Effector memory CD8-positive, alpha-beta T cell (primary cell): Measurements from ENCODE around the gene EP400.

Experiments
- ATAC-seq: fragments of 150-1000 bp; cut with Tn5 transposase; replicated peaks from 2 replicates; pipeline ENCODE4 v1.10.0; 2021; ENCODE audit warnings: mild to moderate bottlenecking, moderate library complexity
- DNase-seq, 3 experiments: peaks; one replicate each; pipeline ENCODE4 v3.0.0; 2021
- H3K27ac Mint-ChIP-seq, 2 donors: one replicate each; pipeline ENCODE4 v1.8.0; 2022; ENCODE audit warnings: mild to moderate bottlenecking in 2 of 2, mixed read lengths in 2 of 2, moderate library complexity in 2 of 2
- H3K27me3 Mint-ChIP-seq, 2 donors: one replicate each; pipeline ENCODE4 v1.8.0; 2022; ENCODE audit warnings: mixed read lengths in 2 of 2
- H3K36me3 Mint-ChIP-seq: one replicate; pipeline ENCODE4 v1.8.0; 2022; ENCODE audit warnings: mild to moderate bottlenecking, moderate library complexity, mixed read lengths; ENCODE audit not compliant: insufficient read depth
- H3K4me1 Mint-ChIP-seq, 2 donors: one replicate each; pipeline ENCODE4 v1.8.0; 2022; ENCODE audit warnings: low read depth in 2 of 2, mixed read lengths in 2 of 2
- H3K4me3 Mint-ChIP-seq, 2 donors: one replicate each; pipeline ENCODE4 v1.8.0; 2022; ENCODE audit warnings: mild to moderate bottlenecking in 2 of 2, mixed read lengths in 2 of 2, moderate library complexity in 2 of 2
- H3K9me3 Mint-ChIP-seq, 2 donors: one replicate each; pipeline ENCODE4 v1.8.0; 2022; ENCODE audit warnings: mixed read lengths in 2 of 2

The EP400 gene

DNA sequence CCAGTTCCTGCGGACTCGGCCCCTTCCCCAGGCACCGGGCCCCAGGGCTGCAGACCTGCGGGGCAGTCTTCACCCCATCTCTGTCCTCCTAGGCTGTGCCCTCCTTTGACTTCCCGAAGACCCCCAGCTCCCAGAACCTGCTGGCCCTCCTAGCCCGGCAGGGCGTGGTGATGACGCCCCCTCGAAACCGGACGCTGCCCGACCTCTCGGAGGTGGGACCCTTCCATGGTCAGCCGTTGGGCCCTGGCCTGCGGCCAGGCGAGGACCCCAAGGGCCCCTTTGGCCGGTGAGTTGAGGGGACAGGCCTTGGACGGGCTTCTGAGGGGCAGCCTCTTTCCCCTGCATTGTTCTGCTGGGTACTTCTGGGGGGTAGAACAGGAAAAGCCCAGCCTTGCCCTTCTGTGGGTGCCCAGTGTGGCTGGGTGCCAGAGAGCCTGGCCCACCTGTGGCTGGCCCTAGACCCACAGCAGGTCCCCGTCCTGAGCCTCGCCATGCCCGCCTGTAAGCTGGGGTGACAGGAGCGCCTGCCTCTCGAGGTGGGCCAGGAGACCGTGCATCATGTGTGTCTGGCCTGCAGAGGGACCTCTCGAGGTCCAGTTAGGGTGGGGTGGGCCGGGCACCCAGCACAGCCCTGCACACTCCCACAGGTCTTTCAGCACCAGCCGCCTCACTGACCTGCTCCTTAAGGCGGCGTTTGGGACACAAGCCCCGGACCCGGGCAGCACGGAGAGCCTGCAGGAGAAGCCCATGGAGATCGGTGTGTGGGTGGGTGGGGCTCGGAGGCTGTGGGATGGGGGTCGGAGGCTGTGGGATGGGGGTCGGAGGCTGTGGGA, 33.2 kb upstream of the EP400 start:
- no peak overlapping the region for H3K27ac Mint-ChIP-seq
- DNase-seq, result no peak
- H3K9me3 Mint-ChIP-seq, result no peaks in the 10 kb centered on the region
- H3K4me1 Mint-ChIP-seq, result no peaks in the 10 kb centered on the region
- no peaks in the 10 kb centered on the region for H3K27me3 Mint-ChIP-seq
- no peak overlapping the region for H3K4me3 Mint-ChIP-seq
- peaks cover 57% of the 10 kb centered on the region for H3K36me3 Mint-ChIP-seq
- ATAC-seq, result no peak

DNA sequence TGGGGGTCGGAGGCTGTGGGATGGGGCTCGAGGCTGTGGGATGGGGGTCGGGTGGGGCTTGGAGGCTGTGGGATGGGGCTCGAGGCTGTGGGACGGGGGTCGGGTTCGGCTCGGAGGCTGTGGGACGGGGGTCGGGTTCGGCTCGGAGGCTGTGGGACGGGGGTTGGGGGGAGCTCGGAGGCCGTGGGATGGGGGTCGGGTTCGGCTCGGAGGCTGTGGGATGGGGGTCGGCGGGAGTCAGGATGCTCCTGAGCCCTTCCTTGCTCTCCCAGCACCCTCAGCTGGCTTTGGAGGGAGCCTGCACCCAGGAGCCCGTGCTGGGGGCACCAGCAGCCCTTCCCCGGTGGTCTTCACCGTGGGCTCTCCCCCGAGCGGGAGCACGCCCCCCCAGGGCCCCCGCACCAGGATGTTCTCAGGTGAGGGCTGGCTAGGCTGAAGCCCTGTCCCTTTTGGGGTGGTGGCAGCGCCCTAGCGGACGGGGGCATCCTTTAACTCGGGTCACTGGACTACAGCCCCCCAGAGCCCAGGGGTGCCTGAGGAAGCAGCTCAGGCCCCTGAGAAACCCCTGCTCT, 32.5 kb upstream of the EP400 start:
- Mint-ChIP-seq H3K27ac (no peak overlapping the region), H3K4me1 (no peaks in the 10 kb centered on the region)
- DNase-seq, result no peak

DNA sequence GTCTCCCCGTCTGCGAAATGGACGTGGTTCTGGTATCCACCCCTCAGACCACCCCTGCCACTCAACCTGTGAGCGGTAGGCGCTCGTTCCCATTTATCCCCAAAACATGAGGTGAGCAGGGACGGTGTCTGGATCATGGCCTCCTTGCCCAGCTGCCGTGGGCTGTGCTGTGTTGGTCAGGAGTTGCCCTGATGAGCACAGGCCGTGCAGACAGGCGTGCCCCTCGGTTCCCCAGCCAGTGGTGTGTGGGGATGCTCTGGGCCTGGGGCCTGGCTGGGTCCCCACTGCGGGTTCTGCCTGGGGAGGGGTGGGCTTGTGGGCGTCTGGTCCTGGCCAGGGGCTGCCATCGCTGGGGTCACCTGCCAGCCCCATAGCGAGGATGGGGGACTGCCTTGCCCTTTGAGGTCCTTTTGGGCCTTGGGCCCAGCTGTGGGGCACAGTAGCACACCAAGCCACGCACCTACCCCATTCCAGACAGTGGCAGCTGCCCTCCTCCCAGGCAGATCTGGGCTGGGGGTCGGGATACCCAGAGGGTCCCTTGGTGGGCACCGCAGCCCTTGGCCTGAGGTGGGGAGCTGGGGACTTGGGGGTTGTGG, 31.9 kb upstream of the EP400 start:
- H3K27me3 Mint-ChIP-seq, result no peaks in the 10 kb centered on the region
- H3K4me3 Mint-ChIP-seq, result no peak overlapping the region
- H3K27ac Mint-ChIP-seq, result peak overlapping the region in 1 of 2 donors; percentile 60
- DNase-seq (no peak), ATAC-seq (no peak)
- H3K36me3 Mint-ChIP-seq, result peaks cover 63% of the 10 kb centered on the region
- no peaks in the 10 kb centered on the region for H3K9me3 Mint-ChIP-seq
- no peaks in the 10 kb centered on the region for H3K4me1 Mint-ChIP-seq

More for the DNA sequence above, 32.5 kb upstream of the EP400 start:
- ATAC-seq, result no peak
- Mint-ChIP-seq H3K36me3 (peaks cover 64% of the 10 kb centered on the region), H3K4me3 (no peak overlapping the region), H3K9me3 (no peaks in the 10 kb centered on the region), H3K27me3 (no peaks in the 10 kb centered on the region)

DNA sequence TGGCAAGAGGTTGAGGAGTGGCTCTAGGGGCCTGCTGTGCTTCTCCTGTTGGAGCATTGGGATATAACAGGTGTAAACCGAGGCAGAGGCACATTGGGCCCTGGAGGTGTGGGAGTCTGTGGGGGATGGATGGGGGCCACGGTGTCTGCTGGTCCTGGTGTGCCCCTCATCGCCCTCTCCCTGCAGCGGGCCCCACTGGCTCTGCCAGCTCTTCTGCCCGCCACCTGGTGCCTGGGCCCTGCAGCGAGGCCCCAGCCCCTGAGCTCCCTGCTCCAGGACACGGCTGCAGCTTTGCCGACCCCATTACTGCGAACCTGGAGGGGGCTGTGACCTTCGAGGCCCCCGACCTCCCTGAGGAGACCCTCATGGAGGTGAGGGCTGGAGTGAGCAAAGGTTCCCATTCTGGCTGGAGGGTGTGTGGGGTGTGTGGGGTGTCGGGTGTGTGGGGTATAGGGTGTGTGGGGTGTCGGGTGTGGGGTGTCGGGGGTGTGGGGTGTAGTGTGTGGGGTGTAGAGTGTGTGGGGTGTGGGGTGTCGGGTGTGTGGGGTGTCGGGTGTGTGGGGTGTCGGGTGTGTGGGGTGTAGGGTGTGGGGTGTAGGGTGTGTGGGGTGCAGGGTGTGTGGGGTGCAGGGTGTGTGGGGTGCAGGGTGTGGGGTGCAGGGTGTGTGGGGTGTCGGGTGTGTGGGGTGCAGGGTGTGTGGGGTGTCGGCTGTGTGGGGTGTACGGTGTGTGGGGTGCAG, 31.3 kb upstream of the EP400 start:
- Mint-ChIP-seq H3K36me3 (peaks cover 63% of the 10 kb centered on the region), H3K4me3 (no peak overlapping the region), H3K27ac (peak overlapping the region in 1 of 2 donors; percentile 60), H3K27me3 (no peaks in the 10 kb centered on the region), H3K4me1 (no peaks in the 10 kb centered on the region), H3K9me3 (no peaks in the 10 kb centered on the region)
- DNase-seq (no peak), ATAC-seq (peak; percentile 39)

DNA sequence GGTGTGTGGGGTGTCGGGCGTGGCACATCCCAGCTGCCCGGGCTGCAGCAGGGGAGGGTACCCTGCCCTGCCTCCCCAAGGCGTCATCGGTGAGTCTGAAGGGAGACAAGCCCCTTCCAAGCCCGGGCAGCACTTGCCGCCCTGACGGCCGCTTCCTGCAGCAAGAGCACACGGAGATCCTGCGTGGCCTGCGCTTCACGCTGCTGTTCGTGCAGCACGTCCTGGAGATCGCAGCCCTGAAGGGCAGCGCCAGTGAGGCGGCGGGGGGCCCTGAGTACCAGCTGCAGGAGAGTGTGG, 30.7 kb upstream of the EP400 start:
- Mint-ChIP-seq H3K4me3 (no peak overlapping the region), H3K27me3 (no peaks in the 10 kb centered on the region), H3K4me1 (no peaks in the 10 kb centered on the region), H3K27ac (no peak overlapping the region), H3K36me3 (peaks cover 59% of the 10 kb centered on the region), H3K9me3 (no peaks in the 10 kb centered on the region)
- no peak for ATAC-seq
- DNase-seq, result no peak

DNA sequence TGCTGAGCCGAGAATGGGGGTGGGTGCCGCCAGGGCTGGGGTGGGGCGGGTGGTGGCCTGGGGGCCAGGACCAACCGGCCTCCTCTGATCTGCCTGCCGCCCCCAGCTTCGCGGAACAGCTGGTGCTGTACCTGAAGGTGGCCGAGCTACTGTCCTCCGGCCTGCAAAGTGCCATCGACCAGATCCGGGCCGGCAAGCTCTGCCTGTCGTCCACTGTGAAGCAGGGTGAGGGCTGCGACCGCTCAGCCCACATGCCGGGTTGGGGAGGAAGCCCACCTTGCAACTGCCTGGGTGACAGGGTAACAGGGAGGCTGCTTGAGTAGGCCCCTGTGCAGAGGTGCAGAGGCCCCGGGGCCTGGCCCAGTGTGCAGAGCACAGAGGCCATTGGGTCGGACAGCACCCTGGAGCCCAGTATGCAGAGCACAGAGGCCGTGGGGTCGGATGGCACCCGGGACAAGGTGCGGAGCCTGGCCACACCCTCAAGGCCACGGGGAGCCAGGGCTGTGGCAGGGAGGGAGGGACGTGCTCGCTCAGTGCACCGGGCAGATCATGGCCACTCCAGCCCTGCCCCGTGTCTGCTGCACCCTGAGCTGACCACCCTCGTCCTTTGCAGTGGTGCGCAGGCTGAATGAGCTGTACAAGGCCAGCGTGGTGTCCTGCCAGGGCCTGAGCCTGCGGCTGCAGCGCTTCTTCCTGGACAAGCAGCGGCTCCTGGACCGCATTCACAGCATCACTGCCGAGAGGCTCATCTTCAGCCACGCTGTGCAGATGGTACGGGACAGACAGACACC, 30.2 kb upstream of the EP400 start:
- DNase-seq (no peak), ATAC-seq (no peak)
- H3K4me3 Mint-ChIP-seq, result no peak overlapping the region
- no peaks in the 10 kb centered on the region for H3K9me3 Mint-ChIP-seq
- H3K27me3 Mint-ChIP-seq, result no peaks in the 10 kb centered on the region
- H3K4me1 Mint-ChIP-seq, result peaks cover 0 to 2% of the 10 kb centered on the region in 2 donors
- no peak overlapping the region for H3K27ac Mint-ChIP-seq
- peaks cover 53% of the 10 kb centered on the region for H3K36me3 Mint-ChIP-seq

DNA sequence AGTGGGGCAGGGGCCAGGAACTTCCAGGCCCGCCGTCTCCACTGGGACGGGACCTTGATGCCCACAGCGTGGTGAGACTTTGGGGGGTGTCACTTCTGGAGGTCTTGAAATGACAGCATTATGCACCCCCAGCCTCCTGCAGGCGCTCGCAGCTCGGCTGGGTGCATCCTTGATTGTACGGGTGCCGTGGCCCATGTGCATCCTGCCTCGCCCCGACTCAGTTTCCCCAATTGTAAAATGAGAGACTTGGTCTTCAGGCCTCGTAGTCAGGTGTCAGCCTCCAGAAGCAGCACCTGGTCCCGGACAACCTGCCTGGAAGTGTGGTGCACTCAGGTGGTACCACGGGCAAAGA, 29.6 kb upstream of the EP400 start:
- Mint-ChIP-seq H3K9me3 (no peaks in the 10 kb centered on the region), H3K27ac (peak overlapping the region in 1 of 2 donors; percentile 20), H3K4me3 (no peak overlapping the region), H3K4me1 (peaks cover 0 to 5% of the 10 kb centered on the region in 2 donors), H3K27me3 (no peaks in the 10 kb centered on the region), H3K36me3 (peaks cover 49% of the 10 kb centered on the region)
- DNase-seq, result no peak
- ATAC-seq, result no peak

DNA sequence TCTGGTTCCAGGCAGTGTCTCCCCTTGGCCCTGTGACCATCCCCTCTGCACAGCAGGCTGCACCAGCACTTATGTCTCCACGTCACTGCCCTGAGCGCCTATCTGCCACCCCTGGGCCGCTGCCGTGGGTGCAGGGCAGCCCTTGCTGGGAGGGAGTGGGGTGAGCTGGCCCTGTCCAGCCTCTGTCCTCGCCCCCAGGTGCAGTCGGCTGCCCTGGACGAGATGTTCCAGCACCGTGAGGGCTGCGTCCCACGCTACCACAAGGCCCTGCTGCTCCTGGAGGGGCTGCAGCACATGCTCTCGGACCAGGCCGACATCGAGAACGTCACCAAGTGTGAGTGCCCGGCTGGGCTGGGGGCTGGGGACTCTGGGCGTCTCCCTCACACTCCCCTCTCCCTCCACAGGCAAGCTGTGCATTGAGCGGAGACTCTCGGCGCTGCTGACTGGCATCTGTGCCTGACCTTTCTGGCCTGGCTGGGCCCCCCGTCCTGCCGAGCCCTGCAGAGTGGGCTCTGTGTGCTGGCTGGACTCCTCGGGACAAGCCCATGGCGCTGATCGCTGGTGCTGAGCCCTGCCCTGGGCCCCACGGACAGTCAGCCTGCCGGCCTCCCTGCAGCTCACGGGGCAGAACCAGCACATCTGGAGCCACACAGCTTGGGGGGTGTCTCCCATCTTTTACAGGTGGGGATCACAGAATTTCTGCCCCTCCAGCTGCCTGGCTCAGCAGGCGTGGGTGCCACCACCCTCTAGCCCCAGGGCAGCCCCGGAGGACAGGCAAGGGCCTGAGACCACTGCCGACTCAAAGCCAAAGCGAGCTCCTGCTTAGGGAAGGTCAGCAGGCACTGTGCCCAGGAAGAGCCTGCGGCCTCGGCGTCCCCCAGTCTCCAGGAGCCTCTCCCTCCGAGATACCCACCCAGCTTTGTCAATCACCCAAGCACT, 28.6 kb upstream of the EP400 start:
- Mint-ChIP-seq H3K4me3 (no peak overlapping the region), H3K27ac (peak overlapping the region in 1 of 2 donors; percentile 35), H3K4me1 (peaks cover 0 to 5% of the 10 kb centered on the region in 2 donors), H3K27me3 (no peaks in the 10 kb centered on the region), H3K9me3 (no peaks in the 10 kb centered on the region), H3K36me3 (peaks cover 41% of the 10 kb centered on the region)
- no peak for DNase-seq
- ATAC-seq, result no peak

DNA sequence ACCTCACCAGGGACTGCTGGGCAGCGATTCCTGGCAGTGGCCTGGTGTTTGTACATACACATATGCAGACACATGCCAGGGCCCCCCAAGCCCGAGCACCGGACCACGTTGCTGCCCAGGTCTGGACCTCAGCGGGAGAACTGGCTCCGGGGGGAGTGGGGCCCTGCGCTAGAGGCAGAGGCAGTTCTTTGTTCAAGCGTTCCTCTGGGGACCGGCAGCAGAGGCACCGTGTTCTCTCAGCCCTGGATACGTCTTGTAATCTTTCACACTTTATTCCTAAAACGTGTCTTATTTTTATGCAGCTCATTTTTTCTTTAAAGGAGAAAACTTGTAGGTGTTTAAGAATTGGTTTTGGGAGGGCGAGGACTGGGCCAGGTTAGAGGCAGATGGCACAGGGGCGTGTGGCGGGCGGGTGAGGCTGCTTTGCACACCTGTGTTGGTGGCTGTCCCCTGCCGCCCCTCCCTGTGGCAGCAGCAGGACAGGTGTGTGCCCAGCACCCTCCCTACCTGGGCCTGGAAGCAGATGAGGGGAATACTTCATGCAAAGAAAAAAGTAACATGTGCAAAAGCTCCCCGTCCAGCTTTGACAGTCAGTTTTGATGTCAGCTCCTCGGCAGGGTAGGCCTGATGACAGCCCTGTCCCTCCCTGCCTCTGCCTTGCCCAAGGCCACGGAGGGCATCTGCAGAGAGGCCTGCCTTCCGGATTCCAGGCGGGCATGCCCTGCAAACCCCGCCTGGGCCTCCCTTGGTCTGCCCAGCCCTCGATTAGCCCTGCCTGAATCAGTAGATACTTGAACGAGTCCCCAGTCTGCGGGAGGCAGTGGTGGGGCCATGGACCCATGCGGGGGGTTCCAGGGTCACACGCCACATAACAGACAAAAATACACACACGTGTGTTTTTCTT, 27.6 kb upstream of the EP400 start:
- no peaks in the 10 kb centered on the region for H3K9me3 Mint-ChIP-seq
- DNase-seq (no peak), ATAC-seq (no peak)
- peak overlapping the region in 1 of 2 donors; percentile 35 for H3K27ac Mint-ChIP-seq
- peaks cover 35% of the 10 kb centered on the region for H3K36me3 Mint-ChIP-seq
- H3K4me3 Mint-ChIP-seq, result no peak overlapping the region
- H3K27me3 Mint-ChIP-seq, result no peaks in the 10 kb centered on the region
- H3K4me1 Mint-ChIP-seq, result peaks cover 0 to 5% of the 10 kb centered on the region in 2 donors

DNA sequence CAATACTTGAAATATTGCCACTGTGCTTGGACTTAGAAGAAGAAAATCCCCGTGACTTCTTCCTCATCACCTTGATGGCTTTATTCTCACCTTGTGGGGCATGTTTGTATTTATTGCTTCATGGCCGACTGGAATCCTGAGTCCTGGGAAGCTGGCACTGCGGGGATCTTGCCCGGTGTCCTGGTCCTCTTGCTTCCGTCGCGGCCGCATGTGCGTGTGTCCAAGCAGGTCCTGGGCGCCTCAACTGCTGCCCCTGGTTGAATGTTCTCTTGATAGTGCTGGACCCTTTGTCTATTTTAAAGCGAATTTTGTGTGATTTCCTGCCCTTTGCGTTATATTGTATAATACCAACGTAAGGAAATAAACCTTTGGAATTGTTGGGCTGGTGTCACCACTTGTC, 27.0 kb upstream of the EP400 start:
- H3K9me3 Mint-ChIP-seq, result no peaks in the 10 kb centered on the region
- DNase-seq (no peak), ATAC-seq (no peak)
- H3K36me3 Mint-ChIP-seq, result peaks cover 31% of the 10 kb centered on the region
- peak overlapping the region in 1 of 2 donors; percentile 35 for H3K27ac Mint-ChIP-seq
- no peaks in the 10 kb centered on the region for H3K27me3 Mint-ChIP-seq
- peaks cover under 1 to 6% of the 10 kb centered on the region in 2 donors for H3K4me1 Mint-ChIP-seq
- H3K4me3 Mint-ChIP-seq, result no peak overlapping the region

DNA sequence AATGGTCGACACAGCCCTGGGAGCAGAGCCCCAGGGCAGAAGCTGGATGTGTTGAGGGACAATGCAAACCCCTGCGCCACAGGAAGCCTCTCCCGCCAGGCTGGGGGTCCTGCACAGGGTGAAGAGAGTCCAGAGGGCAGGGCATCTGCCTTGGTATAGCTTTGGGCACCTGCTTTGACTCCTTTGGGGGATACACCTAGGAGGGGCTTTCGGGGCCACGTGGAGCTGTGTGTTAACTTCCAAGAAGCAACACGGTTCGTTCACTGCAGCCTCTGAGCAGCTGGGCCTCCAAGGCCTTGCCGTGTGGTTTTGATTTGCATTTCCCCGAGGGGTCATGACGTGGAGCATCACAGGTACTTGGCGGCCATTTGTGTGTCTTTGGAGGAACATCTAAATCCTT, 26.5 kb upstream of the EP400 start:
- no peaks in the 10 kb centered on the region for H3K9me3 Mint-ChIP-seq
- H3K27me3 Mint-ChIP-seq, result no peaks in the 10 kb centered on the region
- no peak overlapping the region for H3K4me3 Mint-ChIP-seq
- DNase-seq, result no peak
- ATAC-seq, result peak; percentile 40
- no peak overlapping the region for H3K27ac Mint-ChIP-seq
- peaks cover 4 to 10% of the 10 kb centered on the region in 2 donors for H3K4me1 Mint-ChIP-seq
- peaks cover 31% of the 10 kb centered on the region for H3K36me3 Mint-ChIP-seq
